Ramos (cell line): Measurements from ENCODE around the gene OLIG2.

Source experiments
- in situ Hi-C: fragments of 300-500 bp; cut with MboI; formaldehyde crosslinking; loops from one replicate; pipeline ENCODE4 v1.14.3; 2022; ENCODE audit warnings: low sequenced_read_pairs; ENCODE audit not compliant: unreplicated experiment

The OLIG2 gene

DNA sequence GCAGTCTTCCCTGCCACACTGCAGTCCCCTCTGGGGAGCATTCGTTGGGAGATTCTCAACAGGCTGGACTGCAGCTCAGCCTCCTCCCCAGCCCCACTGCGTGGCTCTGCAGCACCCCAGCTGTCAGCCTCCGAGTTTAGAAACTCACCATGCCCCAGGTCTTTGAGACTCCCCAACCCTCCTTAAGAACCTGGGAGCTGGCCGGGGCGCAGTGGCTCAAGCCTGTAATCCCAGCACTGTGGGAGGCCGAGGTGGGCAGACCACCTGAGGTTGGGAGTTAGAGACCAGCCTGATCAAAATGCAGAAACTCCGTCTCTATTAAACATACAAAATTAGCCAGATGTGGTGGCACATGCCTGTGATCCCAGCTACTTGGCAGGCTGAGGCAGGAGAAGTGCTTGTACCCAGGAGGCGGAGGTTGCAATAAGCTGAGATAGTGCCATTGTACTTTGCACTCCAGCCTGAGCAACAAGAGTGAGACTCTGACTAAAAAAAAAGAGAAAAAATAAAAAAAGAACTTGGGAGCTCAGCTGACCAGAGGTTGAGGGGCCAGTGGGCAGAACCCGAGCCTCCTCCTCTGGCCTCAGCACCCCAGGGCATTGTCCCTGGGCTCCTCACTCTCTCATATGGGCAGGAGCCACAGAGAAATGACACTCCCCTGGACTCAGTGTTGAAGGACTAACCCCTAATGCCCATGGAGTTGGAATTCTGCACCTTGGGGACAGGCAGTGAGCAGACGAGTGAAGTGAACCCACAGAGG is 5.6 kb downstream of the OLIG2 start:
- in situ Hi-C loops: no loop called here

DNA sequence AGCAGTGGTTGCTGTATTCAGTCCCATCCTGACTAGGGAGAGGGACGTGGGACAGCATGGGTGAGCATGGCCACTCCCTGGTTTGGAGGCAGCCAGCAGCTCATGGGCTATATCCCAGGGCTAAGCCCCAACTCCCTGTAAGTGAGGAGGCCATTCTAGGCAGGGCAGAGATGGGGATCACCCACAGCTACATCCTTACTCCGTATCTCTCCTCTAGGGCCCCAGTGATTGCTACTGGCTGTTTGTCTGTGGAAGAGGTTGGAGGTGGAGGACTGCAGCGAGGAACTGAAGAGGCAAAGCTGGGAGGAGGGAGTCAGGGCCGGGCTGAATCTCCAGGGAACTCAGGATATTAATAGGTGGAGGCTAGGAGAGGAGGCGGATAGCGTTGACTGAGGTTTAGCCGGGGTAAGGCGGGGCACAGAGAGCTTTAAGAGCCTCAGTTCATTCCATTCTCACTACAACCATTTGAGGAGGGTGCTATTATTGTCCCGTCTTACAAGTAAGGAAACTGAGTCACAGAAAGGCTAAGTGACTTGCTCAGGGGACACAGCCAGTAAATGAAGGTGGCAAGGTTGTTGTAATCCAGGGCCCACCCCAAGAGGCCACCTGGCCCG is 6.8 kb downstream of the OLIG2 start:
- in situ Hi-C loops: no loop called here

GRCh38 chr21:33033094-33033951 is 7.6 kb downstream of the OLIG2 start:
- in situ Hi-C loops: no loop called here

DNA sequence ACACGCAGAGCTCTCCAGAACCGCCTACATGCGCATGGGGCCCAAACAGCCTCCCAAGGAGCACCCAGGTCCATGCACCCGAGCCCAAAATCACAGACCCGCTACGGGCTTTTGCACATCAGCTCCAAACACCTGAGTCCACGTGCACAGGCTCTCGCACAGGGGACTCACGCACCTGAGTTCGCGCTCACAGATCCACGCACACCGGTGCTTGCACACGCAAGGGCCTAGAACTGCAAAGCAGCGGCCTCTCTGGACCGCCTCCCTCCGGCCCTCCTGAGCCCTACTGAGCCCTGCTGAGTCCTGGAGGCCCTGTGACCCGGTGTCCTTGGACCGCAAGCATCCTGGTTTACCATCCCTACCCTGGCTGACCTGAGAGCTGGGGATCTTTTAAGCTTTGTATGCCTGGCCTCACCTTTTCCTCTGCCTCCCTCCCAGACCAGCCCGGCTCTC is 8.3 kb downstream of the OLIG2 start:
- in situ Hi-C loops: no loop called here

DNA sequence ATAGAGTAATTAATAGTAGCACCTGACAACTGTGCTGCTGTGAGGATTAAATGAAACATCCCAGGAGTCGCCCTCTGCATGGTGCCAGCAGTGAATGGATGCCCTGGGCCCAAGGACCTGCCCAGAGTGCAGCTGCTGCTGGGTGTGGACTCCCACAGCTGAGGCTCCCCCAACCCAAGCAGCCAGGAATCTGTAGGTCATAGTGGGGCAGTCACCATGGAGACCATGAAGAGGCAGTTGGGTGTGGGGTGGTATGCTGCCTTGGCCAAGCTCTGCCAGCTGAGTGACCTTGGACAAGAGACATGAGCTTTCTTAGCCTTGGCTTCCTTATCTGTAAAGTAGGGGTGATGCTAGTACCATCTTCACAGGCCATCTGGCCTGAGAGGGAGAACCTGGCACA is 9.4 kb downstream of the OLIG2 start:
- in situ Hi-C loops: no loop called here

GRCh38 chr21:33036430-33037162 is 10.9 kb downstream of the OLIG2 start:
- in situ Hi-C loops: no loop called here

GRCh38 chr21:33037501-33037900 is 11.8 kb downstream of the OLIG2 start:
- in situ Hi-C loops: no loop called here

GRCh38 chr21:33039536-33039935 is 13.8 kb downstream of the OLIG2 start:
- in situ Hi-C loops: no loop called here

DNA sequence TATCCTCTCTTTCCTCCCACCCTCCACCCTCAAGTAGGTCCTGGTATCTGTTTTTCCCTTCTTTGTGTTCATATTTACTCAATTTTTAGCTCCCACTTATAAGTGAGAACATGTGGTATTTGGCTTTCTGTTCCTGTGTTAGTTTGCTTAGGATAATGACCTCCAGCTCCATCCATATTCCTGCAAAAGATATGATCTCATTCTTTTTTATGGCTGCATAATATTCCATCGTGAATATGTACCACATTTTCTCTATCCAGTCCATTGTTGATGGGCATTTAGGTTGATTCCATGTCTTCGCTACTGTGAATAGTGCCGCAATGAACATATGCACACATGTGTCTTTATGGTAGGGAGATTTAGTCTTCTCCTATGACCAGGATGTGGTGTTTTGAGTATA is 14.5 kb downstream of the OLIG2 start:
- in situ Hi-C loops: no loop called here

- in situ Hi-C loops: no loop called here
These were observed 16.2 kb downstream of the OLIG2 start for GRCh38 chr21:33041981-33042380.

DNA sequence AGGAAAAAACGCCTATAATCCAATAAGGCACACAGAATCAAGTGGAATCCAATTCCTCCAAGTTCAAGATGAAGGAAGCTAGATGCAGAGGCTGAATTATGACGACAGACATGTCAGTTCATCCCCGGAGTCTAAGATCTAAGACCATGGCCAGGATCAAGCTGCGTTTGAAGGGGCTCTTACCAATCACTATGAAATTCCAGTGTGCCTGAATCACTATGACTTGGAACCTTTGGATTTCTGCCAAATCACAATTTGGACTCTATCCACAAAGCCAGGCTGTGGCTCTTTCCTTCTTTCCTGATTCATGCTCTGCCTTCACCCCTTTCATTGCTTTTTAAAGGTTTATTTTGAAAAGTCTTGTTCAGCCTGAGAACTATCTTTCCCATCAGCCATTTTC is 17.1 kb downstream of the OLIG2 start:
- in situ Hi-C loops: no loop called here

GRCh38 chr21:33046455-33046854 is 20.7 kb downstream of the OLIG2 start:
- in situ Hi-C loops: no loop called here

DNA sequence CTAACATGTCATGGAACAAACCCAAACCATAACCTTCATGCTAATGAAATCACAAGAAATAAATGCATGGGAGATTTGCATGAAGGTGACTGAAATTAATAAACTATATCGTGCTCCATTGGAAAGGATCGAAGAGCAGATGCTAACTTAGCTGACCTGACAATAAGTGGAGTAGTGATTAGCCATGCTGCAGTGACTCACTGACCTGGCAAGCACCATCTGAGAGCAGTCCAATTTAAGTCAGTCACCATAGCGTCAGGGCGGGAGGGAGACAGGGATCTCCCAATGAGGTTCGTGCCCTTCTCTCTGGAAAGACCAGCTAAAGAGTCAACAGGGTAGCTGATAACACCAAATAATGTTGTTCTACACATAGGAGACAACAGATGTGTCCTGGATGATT is 21.5 kb downstream of the OLIG2 start:
- in situ Hi-C loops: no loop called here

- in situ Hi-C loops: no loop called here
These were observed 26.2 kb downstream of the OLIG2 start for GRCh38 chr21:33051925-33052324.

GRCh38 chr21:33053951-33054350 is 28.2 kb downstream of the OLIG2 start:
- in situ Hi-C loops: no loop called here

DNA sequence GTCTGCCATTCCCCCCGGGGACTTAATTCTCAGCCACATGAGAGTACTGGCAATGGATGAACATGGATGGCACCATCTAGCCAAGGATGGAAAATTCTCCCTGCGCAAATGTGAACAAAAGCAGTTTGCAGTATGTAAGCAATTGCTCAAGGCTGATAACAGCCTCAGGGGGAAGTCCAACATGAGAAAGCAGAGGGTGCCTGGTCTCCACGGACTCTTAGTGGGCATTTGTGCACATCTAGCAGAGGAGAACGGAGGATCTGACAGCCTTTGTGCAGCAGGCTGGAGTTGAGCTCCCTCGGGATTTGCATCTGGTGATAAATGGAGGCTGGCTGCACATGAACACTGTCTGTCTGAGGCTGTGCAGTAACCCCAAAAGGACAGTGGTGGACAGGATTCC is 30.3 kb downstream of the OLIG2 start:
- in situ Hi-C loops: no loop called here

DNA sequence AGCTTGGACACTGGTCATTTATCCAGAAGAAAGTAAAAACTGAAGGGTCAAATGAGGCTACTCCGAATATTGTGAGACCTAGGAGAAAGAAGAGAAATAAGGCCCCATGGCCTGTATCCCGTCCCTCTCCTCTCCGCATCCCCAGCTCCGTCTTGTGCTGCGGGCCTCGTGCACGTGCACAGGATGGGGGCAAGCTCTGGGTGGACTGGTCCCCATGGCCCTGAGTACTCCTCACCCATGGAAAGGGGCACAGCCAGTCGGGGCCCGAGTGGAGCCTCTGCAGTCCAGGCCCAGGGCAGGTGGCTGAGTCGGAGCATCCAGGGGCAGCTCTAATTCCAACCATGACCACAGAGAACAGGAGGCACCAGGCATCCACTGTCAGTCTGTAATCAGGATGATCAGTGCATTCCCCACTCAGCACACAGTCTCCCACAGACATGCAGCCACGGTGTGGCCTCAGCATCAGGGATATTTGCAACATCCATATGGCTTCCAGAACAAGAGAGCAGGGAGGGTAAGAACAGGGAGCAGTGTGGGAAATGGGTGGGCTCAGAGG is 31.7 kb downstream of the OLIG2 start:
- in situ Hi-C loops: no loop called here

DNA sequence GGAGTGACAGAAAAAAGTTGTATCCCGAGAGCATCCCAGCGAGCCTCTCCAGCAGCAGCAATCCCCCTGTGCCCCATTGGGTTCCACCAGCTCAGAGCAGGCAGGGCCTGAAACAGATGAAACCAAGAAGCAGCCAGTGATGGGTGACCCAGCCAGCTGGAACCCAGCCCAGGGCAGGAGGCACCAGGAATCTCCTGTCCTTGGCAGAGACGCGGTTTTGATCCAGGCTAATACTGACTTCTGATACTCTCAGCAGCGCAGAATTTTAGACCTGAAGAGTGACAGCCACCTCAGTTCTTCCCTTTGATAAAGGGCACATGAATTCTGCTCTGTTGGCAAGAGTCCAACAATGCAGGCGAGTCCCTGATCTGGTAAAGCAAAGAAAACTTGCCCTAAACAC is 32.8 kb downstream of the OLIG2 start:
- in situ Hi-C loops: no loop called here

DNA sequence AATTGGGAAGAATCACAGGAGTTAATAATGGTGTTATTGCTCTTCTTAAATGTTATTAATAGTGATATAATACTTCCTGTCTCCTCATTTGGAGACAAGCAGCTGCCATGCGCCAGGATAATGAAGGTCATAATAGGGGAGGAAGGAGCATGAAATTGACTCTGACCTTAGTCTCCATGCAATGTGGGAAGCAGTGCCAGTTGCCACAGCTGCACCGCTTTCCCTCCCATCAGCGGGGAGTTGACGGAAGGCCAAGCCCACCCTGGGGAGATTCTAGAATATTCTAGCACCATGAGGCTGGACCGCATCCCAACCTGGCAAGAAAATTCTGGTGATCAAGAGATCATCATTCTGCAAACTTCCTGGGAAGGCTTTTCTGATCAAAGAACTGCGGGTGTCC is 33.2 kb downstream of the OLIG2 start:
- in situ Hi-C loops: no loop called here

DNA sequence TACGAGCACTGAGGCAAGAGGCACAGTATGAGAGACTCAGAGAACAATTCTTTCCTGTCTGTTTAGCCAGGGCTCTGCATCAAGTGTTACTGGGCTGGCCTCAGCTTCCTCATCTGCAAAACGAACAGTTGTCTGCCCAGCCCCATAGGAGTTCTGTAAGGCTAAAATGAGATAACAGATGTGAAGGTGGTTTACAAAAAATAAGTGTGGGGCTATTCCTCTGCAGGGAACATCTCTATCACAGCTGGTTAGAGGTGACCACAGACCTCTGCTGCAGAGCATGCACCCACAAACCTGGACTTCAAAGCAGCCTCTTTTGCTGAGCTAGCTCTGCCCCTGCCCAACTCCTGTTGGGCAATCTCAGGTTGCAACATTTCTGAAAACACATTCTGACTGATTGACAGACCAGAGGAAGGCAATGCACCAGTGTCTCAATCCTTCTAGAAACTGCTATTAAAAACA is 33.7 kb downstream of the OLIG2 start:
- in situ Hi-C loops: no loop called here
